ENCODE data around the gene TASP1. TPM values are rescaled to one million over a fixed set of nuclear protein-coding genes. Genes with fewer than 3 reads are reported as not detected.

The TASP1 gene
- total RNA-seq, 1 donor from 2014 or later = 10.3 TPM

- H3K4me1 Mint-ChIP-seq (ENCODE audit: low read depth, unreplicated experiment) = no peaks in the 10 kb centered on the region
- FAIRE-seq (no peak), DNase-seq (ENCODE audit: low read depth) (no peak)
- H3K9ac ChIP-seq (ENCODE audit: low read length) = no peak overlapping the region
- H3K9me3 Mint-ChIP-seq (ENCODE audit: unreplicated experiment) = no peaks in the 10 kb centered on the region
- no peaks in the 10 kb centered on the region for H3K36me3 ChIP-seq (ENCODE audit: insufficient read depth, low read length)
- H4K20me1 ChIP-seq (ENCODE audit: insufficient read depth, low read length) = no peaks in the 10 kb centered on the region
- H3K9me3 ChIP-seq (ENCODE audit: insufficient read depth, low read depth, low read length) = no peaks in the 10 kb centered on the region
- H3K4me3 Mint-ChIP-seq (ENCODE audit: unreplicated experiment) = no peak overlapping the region
- no peak overlapping the region for H3K27ac Mint-ChIP-seq (ENCODE audit: unreplicated experiment)
- H3K4me1 ChIP-seq (ENCODE audit: insufficient read depth, low read length) = no peaks in the 10 kb centered on the region
- TF ChIP-seq CTCF (IDR thresholded peaks at IDR 0.05; ENCODE audit: insufficient read depth, low read depth, low read length) = no peak
- no peak for TF ChIP-seq EZH2 (IDR thresholded peaks at IDR 0.05; ENCODE audit: insufficient read depth, low read length)
- no peaks in the 10 kb centered on the region for H3K79me2 ChIP-seq (ENCODE audit: insufficient read depth, low read length)
- no peaks in the 10 kb centered on the region for H3K27me3 ChIP-seq (ENCODE audit: insufficient read depth, low read length)
- no peak overlapping the region for H3K4me3 ChIP-seq (ENCODE audit: insufficient read depth, low read depth, low read length)
- H3K27ac ChIP-seq (ENCODE audit: low read depth, low read length) = no peak overlapping the region
- no peaks in the 10 kb centered on the region for H3K27me3 Mint-ChIP-seq (ENCODE audit: low read depth, unreplicated experiment)
- H2AFZ ChIP-seq (ENCODE audit: low read depth, low read length) = no peak overlapping the region
- H3K36me3 Mint-ChIP-seq (ENCODE audit: low read depth, unreplicated experiment) = peaks cover 2% of the 10 kb centered on the region
- no peak overlapping the region for H3K4me2 ChIP-seq (ENCODE audit: low read length)
Measured at GRCh38 chr20:13567663-13568062, 71.1 kb downstream of the TASP1 start.

- no peaks in the 10 kb centered on the region for H3K27me3 ChIP-seq (ENCODE audit: insufficient read depth, low read length)
- H3K36me3 ChIP-seq (ENCODE audit: insufficient read depth, low read length) = no peaks in the 10 kb centered on the region
- Mint-ChIP-seq H3K4me3 (ENCODE audit: unreplicated experiment) (no peak overlapping the region), H3K9me3 (ENCODE audit: unreplicated experiment) (no peaks in the 10 kb centered on the region), H3K27me3 (ENCODE audit: low read depth, unreplicated experiment) (no peaks in the 10 kb centered on the region), H3K4me1 (ENCODE audit: low read depth, unreplicated experiment) (no peaks in the 10 kb centered on the region), H3K27ac (ENCODE audit: unreplicated experiment) (no peak overlapping the region), H3K36me3 (ENCODE audit: low read depth, unreplicated experiment) (peaks cover 4% of the 10 kb centered on the region)
- no peak overlapping the region for H3K4me2 ChIP-seq (ENCODE audit: low read length)
- no peaks in the 10 kb centered on the region for H3K9me3 ChIP-seq (ENCODE audit: insufficient read depth, low read depth, low read length)
- H3K79me2 ChIP-seq (ENCODE audit: insufficient read depth, low read length) = no peaks in the 10 kb centered on the region
- no peak overlapping the region for H3K27ac ChIP-seq (ENCODE audit: low read depth, low read length)
- FAIRE-seq (no peak), DNase-seq (ENCODE audit: low read depth) (no peak)
- H2AFZ ChIP-seq (ENCODE audit: low read depth, low read length) = no peak overlapping the region
- no peaks in the 10 kb centered on the region for H4K20me1 ChIP-seq (ENCODE audit: insufficient read depth, low read length)
- no peaks in the 10 kb centered on the region for H3K4me1 ChIP-seq (ENCODE audit: insufficient read depth, low read length)
- H3K9ac ChIP-seq (ENCODE audit: low read length) = no peak overlapping the region
- H3K4me3 ChIP-seq (ENCODE audit: insufficient read depth, low read depth, low read length) = no peak overlapping the region
- TF ChIP-seq CTCF (IDR thresholded peaks at IDR 0.05; ENCODE audit: insufficient read depth, low read depth, low read length) = no peak
Measured at GRCh38 chr20:13563854-13564253, 74.9 kb downstream of the TASP1 start.

GRCh38 chr20:13554706-13555105, 84.0 kb downstream of the TASP1 start:
- Mint-ChIP-seq H3K27ac (ENCODE audit: unreplicated experiment) (no peak overlapping the region), H3K4me1 (ENCODE audit: low read depth, unreplicated experiment) (no peaks in the 10 kb centered on the region), H3K4me3 (ENCODE audit: unreplicated experiment) (no peak overlapping the region), H3K27me3 (ENCODE audit: low read depth, unreplicated experiment) (no peaks in the 10 kb centered on the region), H3K36me3 (ENCODE audit: low read depth, unreplicated experiment) (peaks cover 2% of the 10 kb centered on the region), H3K9me3 (ENCODE audit: unreplicated experiment) (no peaks in the 10 kb centered on the region)
- H3K27me3 ChIP-seq (ENCODE audit: insufficient read depth, low read length) = no peaks in the 10 kb centered on the region
- H3K9me3 ChIP-seq (ENCODE audit: insufficient read depth, low read depth, low read length) = no peaks in the 10 kb centered on the region
- H3K27ac ChIP-seq (ENCODE audit: low read depth, low read length) = no peak overlapping the region
- H3K4me3 ChIP-seq (ENCODE audit: insufficient read depth, low read depth, low read length) = no peak overlapping the region
- no peaks in the 10 kb centered on the region for H3K79me2 ChIP-seq (ENCODE audit: insufficient read depth, low read length)
- H3K9ac ChIP-seq (ENCODE audit: low read length) = no peak overlapping the region
- TF ChIP-seq EZH2 (IDR thresholded peaks at IDR 0.05; ENCODE audit: insufficient read depth, low read length) (no peak), CTCF (IDR thresholded peaks at IDR 0.05; ENCODE audit: insufficient read depth, low read depth, low read length) (no peak)
- H3K36me3 ChIP-seq (ENCODE audit: insufficient read depth, low read length) = no peaks in the 10 kb centered on the region
- DNase-seq (ENCODE audit: low read depth) (peak; percentile 54), FAIRE-seq (no peak)
- no peak overlapping the region for H3K4me2 ChIP-seq (ENCODE audit: low read length)
- H3K4me1 ChIP-seq (ENCODE audit: insufficient read depth, low read length) = no peaks in the 10 kb centered on the region
- no peak overlapping the region for H2AFZ ChIP-seq (ENCODE audit: low read depth, low read length)
- no peaks in the 10 kb centered on the region for H4K20me1 ChIP-seq (ENCODE audit: insufficient read depth, low read length)
